ENCODE measurements around the gene CSNK1G1.

Gene CSNK1G1

GRCh38 chr15:64134345-64134829 lies 221.6 kb downstream of the CSNK1G1 start:
- H3K27ac Mint-ChIP-seq: no peak overlapping the region
- H3K4me1 Mint-ChIP-seq: no peaks in the 10 kb centered on the region
- no peaks in the 10 kb centered on the region for H3K27me3 Mint-ChIP-seq (ENCODE audit: low read depth)
- peaks cover 77% of the 10 kb centered on the region for H3K36me3 Mint-ChIP-seq (ENCODE audit: low read depth)
- H3K4me3 Mint-ChIP-seq: no peak overlapping the region
- no peaks in the 10 kb centered on the region for H3K9me3 Mint-ChIP-seq
- no peak for TF ChIP-seq CTCF (IDR thresholded peaks at IDR 0.05; ENCODE audit: unreplicated experiment in 3 of 3)

- TF ChIP-seq CTCF (IDR thresholded peaks at IDR 0.05; ENCODE audit: unreplicated experiment in 3 of 3): no peak
- H3K4me1 Mint-ChIP-seq: no peaks in the 10 kb centered on the region
- no peak overlapping the region for H3K27ac Mint-ChIP-seq
- no peaks in the 10 kb centered on the region for H3K27me3 Mint-ChIP-seq (ENCODE audit: low read depth)
- no peaks in the 10 kb centered on the region for H3K9me3 Mint-ChIP-seq
- peaks cover 77% of the 10 kb centered on the region for H3K36me3 Mint-ChIP-seq (ENCODE audit: low read depth)
- no peak overlapping the region for H3K4me3 Mint-ChIP-seq
Observed at GRCh38 chr15:64133623-64134344, 222.2 kb downstream of the CSNK1G1 start.

- no peak overlapping the region for H3K4me3 Mint-ChIP-seq
- peaks cover 84% of the 10 kb centered on the region for H3K36me3 Mint-ChIP-seq (ENCODE audit: low read depth)
- H3K27ac Mint-ChIP-seq: no peak overlapping the region
- no peaks in the 10 kb centered on the region for H3K4me1 Mint-ChIP-seq
- H3K27me3 Mint-ChIP-seq (ENCODE audit: low read depth): no peaks in the 10 kb centered on the region
- no peak for TF ChIP-seq CTCF (IDR thresholded peaks at IDR 0.05; ENCODE audit: unreplicated experiment in 3 of 3)
- H3K9me3 Mint-ChIP-seq: no peaks in the 10 kb centered on the region
Observed at GRCh38 chr15:64132217-64132616, 223.8 kb downstream of the CSNK1G1 start.

- no peak for TF ChIP-seq CTCF (IDR thresholded peaks at IDR 0.05; ENCODE audit: unreplicated experiment in 3 of 3)
- Mint-ChIP-seq H3K27me3 (ENCODE audit: low read depth) (no peaks in the 10 kb centered on the region), H3K4me3 (no peak overlapping the region), H3K4me1 (no peaks in the 10 kb centered on the region), H3K36me3 (ENCODE audit: low read depth) (peaks cover 80% of the 10 kb centered on the region), H3K9me3 (no peaks in the 10 kb centered on the region), H3K27ac (no peak overlapping the region)
Observed at GRCh38 chr15:64131547-64131946, 224.4 kb downstream of the CSNK1G1 start.

- H3K4me1 Mint-ChIP-seq: no peaks in the 10 kb centered on the region
- no peaks in the 10 kb centered on the region for H3K9me3 Mint-ChIP-seq
- H3K4me3 Mint-ChIP-seq: no peak overlapping the region
- no peaks in the 10 kb centered on the region for H3K27me3 Mint-ChIP-seq (ENCODE audit: low read depth)
- H3K27ac Mint-ChIP-seq: no peak overlapping the region
- H3K36me3 Mint-ChIP-seq (ENCODE audit: low read depth): peaks cover 79% of the 10 kb centered on the region
- TF ChIP-seq CTCF (IDR thresholded peaks at IDR 0.05; ENCODE audit: unreplicated experiment in 3 of 3): no peak
Observed at GRCh38 chr15:64130159-64130558, 225.8 kb downstream of the CSNK1G1 start.
